22Rv1 (cell line): ENCODE data around the gene KRIT1.

ENCODE experiments used
- H3K27ac ChIP-seq: fragments of 450-650 bp; 2 replicates; pipeline ENCODE4 v1.5.1; 2017
- ZFX ChIP-seq: fragments of 450-650 bp; IDR thresholded peaks from 2 replicates; pipeline ENCODE4 v1.6.1; 2017; ENCODE audit warnings: antibody characterized with exemption, borderline replicate concordance
- TF ChIP-seq, protein P1 (sequence below): fragments of 450-650 bp; IDR thresholded peaks from 2 replicates; pipeline ENCODE4 v1.5.1; 2017; ENCODE audit warnings: mild to moderate bottlenecking

Gene KRIT1

DNA sequence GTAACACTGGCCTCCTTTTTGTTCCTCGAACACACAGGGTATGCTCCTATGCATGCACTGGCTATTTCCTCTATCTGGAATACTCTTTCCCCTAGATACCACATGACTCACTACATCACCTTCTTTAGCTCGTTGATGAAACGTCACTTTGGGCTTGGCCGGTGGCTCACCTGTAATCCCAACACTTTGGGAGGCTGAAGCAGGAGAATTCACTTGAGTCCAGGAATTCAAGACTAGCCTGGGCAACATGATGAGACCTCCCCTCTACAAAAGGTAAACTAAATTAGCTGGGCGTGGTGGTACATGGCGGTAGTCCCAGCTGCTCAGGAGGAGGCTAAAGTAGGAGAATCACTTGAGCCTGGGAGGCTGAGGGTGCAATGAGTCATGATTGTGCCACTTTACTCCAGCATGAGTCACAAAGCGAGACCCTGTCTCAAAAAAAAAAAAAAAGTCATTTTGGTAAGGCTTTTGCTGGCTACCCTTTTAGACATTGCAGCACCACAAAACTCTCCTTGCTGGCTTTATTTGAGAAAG, 14.6 kb upstream of the KRIT1 start:
- H3K27ac ChIP-seq = no peak overlapping the region
- TF ChIP-seq ZFX = no peak
- TF ChIP-seq, protein P1, sequence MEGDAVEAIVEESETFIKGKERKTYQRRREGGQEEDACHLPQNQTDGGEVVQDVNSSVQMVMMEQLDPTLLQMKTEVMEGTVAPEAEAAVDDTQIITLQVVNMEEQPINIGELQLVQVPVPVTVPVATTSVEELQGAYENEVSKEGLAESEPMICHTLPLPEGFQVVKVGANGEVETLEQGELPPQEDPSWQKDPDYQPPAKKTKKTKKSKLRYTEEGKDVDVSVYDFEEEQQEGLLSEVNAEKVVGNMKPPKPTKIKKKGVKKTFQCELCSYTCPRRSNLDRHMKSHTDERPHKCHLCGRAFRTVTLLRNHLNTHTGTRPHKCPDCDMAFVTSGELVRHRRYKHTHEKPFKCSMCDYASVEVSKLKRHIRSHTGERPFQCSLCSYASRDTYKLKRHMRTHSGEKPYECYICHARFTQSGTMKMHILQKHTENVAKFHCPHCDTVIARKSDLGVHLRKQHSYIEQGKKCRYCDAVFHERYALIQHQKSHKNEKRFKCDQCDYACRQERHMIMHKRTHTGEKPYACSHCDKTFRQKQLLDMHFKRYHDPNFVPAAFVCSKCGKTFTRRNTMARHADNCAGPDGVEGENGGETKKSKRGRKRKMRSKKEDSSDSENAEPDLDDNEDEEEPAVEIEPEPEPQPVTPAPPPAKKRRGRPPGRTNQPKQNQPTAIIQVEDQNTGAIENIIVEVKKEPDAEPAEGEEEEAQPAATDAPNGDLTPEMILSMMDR = no peak

DNA sequence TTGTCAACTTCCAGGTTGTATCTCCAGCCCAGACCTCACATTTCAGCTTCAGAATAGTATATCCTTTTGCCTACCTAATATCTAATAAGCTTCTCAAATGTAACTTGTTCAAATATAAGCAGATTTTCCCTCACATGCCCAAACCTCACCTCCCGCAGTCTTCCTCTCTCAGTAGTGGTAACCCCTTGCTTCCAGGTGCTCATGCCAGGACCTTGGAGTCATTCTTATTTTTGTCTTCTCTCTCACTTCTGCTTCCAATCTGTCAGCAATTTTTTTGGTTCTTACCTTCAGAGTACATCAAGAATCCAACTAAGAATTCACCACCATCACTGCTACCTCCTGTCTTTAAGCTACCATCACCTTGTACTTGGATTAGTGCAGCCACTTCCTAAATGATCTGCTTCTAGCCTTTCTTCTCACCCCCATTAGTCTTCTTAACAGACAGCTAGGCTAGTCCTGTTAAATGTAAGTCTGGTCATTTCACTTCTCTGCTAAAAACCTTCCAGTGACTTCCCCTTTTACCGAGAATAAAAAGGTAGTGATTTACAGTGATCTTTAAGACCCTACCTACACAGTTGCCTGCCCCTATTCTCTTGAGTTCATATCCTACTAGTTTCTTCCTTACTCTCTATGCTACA, 14.0 kb upstream of the KRIT1 start:
- H3K27ac ChIP-seq = no peak overlapping the region
- TF ChIP-seq ZFX = no peak
- TF ChIP-seq, protein P1 = no peak

DNA sequence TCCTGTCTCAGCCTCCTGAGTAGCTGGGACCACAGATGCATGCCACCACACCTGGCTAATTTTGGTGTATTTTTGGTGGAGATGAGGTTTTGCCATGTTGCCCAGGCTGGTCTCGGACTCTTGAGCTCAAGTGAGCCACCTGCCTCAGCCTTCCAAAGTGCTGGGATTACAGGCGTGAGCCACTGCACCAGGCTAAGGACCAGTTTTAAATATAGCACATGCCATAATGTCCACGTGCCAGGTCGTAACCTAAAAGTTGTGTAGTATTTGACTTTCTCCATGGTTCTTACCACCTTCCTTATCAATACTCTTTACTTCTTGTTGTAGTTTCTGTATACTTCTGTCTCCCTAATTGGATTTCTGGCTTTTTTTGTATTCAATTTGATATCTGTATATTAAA, 13.3 kb upstream of the KRIT1 start:
- TF ChIP-seq, protein P1 = no peak
- no peak for TF ChIP-seq ZFX
- H3K27ac ChIP-seq = no peak overlapping the region

DNA sequence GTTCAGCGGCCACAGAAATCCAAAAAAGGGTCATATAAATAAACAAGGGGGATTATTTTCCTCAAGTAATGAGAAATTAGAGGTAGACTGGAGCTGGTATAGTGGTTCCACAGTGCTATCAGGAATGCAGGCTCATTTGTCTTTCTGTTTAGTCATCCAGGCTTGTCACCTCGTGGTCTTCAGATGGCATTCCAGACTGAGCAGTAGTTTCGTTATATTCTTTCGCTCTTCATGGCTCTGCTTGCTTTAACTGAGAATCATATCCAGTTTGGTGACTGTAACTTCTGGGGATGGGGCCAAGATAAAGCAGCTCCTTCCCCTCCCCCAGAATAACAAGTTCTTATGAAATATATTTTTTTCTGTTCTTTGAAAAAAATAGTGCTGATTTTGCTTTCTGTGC, 9.6 kb upstream of the KRIT1 start:
- TF ChIP-seq ZFX = no peak
- TF ChIP-seq, protein P1 = no peak
- H3K27ac ChIP-seq = no peak overlapping the region

DNA sequence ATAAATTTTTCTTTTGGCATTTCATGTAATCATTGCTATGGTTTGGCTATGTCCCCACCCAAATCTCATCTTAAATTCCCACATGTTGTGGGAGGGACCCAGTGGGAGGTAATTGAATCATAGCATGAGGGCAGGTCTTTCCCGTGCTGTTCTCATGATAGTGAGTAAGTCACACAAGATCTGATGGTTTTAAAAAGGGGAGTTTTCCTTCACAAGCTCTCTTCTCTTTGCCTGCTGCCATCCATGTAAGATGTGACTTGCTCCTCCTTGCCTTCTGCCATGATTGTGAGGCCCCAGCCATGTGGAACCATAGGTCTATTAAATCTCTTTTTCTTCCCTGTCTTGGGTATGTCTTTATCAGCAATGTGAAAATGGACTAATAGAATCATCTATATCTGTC, 9.1 kb upstream of the KRIT1 start:
- H3K27ac ChIP-seq = 0 out of 2 replicates have a peak overlapping the region, but pooled peaks have one; percentile 72

DNA sequence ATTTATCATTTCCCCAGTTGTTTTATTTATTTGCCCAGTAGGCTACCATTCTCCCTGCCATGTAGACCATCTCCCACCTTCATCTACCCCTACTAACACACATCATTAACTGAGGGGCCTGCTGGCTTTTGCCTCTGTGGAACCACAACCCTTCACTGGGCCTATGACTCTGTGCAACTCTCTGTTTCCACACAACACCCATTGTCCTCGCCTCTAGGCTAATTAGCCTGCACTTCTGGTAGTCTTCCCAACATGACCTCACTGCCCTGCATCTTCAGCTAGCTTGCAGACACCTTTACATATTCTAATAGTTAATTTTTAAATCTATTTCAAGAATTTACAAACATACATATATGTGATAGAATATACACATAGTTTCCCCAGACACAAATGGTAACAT, 7.5 kb upstream of the KRIT1 start:
- no peak for TF ChIP-seq ZFX
- TF ChIP-seq, protein P1 = no peak
- peak overlapping the region; percentile 72 for H3K27ac ChIP-seq

DNA sequence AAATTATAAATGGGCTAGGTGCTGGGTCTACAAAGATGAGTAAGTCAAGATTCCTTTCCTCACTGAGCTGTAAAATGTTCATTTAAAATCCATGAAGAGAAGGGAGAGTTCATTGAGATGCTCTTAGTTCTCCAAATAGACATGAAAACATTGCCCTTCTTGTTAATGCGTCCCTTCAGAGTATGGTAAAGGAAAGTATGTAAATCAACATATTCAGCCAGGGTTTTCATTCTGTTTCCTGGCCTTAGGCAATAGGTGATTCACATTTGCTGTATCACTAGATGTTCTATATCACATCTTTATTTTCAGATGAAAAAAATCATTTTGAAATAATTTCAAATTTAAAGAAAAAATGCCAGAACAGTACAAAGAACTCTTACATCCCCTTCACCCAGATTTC, 5.5 kb upstream of the KRIT1 start:
- TF ChIP-seq, protein P1 = no peak
- no peak for TF ChIP-seq ZFX
- H3K27ac ChIP-seq = peak overlapping the region; percentile 72

DNA sequence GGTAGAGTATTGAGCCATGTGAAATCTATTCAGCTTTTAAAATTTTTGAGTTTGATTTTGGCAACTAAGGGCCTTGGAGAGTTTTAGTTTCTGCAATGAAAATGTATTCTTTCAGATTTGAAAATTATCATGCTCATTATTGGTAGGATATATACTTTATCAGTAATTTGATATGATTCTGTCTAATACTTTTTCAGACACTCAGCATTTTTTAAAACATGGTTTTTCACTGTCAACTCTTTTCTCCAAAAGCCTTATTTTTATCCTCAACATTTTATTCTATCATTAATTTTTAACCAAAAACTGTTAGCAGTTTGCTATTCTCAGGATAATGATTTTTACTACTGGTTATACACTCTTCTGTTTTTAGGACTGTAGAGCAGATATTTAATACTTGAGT, 4.9 kb upstream of the KRIT1 start:
- TF ChIP-seq, protein P1 = no peak
- TF ChIP-seq ZFX = no peak
- no peak overlapping the region for H3K27ac ChIP-seq
